DOHH2 (cell line): Measurements from ENCODE around the gene ZNF814.

Source experiments
- CTCF ChIP-seq: fragments of 200-600 bp; sonication (generic); IDR thresholded peaks from one replicate; pipeline ENCODE4 v1.5.1; 2014; ENCODE audit warnings: antibody characterized with exemption, mild to moderate bottlenecking, low read depth, low read length; ENCODE audit not compliant: poor library complexity, severe bottlenecking
- EZH2phosphoT487 ChIP-seq: fragments of 200-600 bp; sonication (generic); IDR thresholded peaks from 2 replicates; pipeline ENCODE4 v1.6.1; 2017; ENCODE audit warnings: borderline replicate concordance, mild to moderate bottlenecking, antibody characterized with exemption, low read length, moderate library complexity, mixed read lengths

- no peak for TF ChIP-seq CTCF
- no peak for TF ChIP-seq EZH2phosphoT487
Measured at GRCh38 chr19:57903618-57904184, 14.9 kb upstream of the ZNF814 start.
